ENCODE data around the gene STH.

DNA sequence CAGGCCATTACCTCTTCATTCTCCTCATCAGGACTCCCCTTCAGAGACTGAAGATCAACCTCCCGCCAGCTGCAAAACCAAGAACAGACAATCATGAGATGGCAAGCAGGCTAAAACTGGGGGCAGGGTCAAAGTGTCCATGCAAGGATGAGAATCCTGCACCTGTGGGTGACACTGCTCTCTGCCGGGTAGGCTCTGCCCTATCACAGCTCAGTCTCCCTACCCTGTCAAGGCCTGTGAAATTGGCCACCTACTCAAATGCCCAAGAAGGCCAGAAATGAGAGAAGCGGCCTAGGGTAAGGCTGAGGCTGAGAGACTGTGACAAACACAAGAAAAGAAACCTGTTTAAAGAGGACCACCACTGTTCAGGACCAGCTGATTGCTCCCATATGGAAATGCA, 34.3 kb downstream of the STH start:
- no peak for TF ChIP-seq CTCF (conservative IDR thresholded peaks at IDR 0.05 in 1 of 2, IDR thresholded peaks at IDR 0.05 in 1 of 2; ENCODE audit: low read depth in 1 of 2, low read length in 2 of 2)
- TF ChIP-seq EZH2 (IDR thresholded peaks at IDR 0.05; ENCODE audit: low read length, missing control alignments) = no peak
